GM18873 (cell line): ENCODE data around the gene MAL.
A peak's percentile ranks its signal among the peaks of the same experiment; 100 is the strongest.

Experiments
- ATAC-seq: cut with Tn5 transposase; IDR thresholded peaks from one replicate; pipeline ENCODE4 v1.9.1; 2021; ENCODE audit warnings: mild to moderate bottlenecking, moderate library complexity, moderate number of reproducible peaks; ENCODE audit not compliant: unreplicated experiment, low FRiP score

Gene MAL

DNA sequence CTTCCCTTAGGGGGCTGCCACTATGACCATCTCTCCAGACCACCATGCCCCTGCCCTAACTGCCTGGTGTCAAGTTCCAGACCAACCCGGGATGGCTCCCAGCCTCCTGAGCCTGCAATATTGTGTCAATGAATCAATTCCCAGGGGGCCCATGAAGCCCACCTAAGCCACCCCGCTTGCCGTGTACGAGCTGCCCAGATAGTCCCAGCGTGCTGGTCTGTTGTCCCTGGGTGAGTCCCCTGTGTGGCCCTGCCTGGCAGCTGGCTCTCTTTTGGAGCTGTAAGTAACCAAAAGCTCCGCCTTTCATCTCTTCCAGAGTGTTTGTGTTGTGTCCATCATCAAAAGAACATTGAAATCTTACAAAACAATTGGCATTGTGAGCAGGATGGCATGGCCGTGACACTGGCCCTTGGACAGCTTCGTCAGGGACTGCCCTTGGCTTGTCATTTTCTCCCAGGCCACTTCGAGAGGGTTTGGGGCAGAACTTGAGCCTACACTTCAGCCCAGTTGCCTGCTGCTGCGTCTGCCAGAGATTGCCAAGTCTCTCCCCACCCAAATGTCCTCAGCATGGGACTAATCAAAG lies 11.3 kb upstream of the MAL start:
- no peak for ATAC-seq

DNA sequence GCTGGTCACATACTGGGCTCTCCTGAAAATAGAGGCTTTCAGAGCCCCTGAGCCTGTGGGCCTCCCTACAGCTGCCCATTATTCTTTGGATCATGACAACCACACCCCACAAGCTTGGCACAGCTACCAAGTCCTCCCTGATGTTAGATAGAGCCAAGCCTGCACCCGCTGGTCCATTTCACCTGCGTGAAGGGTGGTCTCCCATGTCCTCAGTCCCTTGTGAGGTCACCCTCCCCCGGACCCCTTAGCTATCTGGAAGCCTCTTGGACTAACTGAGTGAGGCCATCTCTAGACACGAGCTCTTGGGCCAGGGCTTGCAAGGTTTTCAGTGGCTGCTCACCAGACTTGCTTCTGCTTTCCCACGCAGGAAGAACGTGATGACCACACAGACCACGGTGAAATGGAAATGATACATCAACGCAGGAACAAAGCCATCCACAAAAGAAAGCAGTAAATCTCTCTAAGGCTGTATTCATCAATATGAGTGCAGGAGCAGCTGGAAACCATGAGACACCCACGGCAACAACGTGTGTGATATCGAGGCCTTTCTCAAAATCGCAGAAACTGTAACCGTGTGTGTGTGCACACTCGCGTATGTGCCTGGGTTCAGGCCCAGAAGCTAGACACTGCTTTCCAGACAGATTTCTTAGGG lies 10.1 kb upstream of the MAL start:
- ATAC-seq = no peak

DNA sequence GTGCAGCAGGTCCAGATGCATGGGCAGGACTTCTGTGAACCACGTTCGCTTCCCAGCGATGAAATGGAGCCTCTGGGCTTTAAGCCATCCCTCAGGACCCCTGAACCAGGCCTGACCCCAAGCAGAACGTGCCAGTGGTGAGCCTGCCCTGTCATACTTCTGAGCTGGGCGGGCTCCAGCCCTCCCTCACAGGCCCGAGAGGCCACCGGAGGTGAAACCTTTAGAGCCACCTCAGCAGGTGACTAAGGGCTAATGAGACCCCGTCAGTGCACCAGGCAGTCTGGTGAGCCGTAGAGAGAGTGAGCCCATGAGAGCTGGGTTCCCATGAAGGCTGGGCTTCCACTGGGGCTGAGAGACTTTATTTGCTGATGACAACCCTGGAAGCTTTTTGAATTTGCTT lies 8.9 kb upstream of the MAL start:
- ATAC-seq = no peak

DNA sequence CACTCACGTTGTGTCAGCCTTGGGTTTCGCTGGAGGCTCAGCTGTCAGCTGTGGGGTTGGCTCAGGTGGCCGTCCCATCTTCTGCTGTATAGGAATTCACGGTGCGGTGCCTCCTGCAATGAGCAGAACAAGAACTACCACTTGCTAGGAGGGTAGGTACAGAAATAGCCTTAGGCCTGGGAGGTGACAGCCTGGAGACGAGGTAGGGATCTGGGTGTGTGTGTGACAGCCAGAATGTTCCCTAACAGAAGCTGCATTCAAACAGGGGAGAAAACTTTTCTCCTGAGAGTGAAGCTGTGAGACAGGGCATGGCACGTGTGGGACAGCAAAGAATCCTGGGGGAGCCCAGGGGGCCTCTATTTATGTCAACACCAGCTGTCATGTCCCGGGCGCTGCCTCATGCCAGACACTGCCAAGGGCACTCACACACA lies 8.4 kb upstream of the MAL start:
- ATAC-seq = no peak

DNA sequence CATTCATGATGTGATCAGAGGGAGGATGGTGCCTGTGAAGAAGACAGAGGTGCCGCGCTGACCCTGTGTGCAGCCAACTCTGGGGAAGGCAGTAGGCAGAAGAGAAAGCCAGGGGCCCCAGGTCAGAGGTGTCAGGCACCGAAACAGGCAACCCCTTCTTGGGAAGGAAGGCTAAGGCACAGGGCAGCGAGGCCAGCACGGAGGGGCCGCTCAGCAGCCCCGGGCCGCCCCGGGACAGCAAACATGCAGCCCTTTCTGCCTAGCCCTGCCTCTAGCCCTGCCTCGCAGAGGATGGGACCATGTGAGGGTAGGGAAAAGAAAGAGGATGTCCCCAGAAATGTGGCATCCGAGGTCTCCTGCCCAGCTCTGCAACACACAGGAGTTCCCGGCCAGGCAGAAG lies 7.7 kb upstream of the MAL start:
- no peak for ATAC-seq

DNA sequence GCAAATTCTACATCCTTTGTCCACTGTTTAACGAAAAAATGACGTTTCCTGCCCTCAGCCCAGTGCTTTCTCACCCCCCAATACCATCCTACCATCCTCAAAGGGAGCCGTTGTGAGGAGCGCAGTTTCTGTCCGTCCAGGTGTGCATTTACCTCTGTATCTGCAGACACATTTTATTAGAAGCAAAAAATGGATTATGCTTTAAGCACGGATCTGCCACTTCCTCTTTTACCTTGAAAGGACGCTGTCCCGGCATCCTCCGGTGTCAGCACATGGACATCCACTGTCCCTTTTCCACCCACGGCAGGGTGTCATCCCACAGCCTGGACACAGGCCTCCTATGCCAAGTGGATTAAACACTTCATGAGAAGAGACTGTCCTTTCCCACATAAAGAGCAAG lies 7.2 kb upstream of the MAL start:
- ATAC-seq = no peak

DNA sequence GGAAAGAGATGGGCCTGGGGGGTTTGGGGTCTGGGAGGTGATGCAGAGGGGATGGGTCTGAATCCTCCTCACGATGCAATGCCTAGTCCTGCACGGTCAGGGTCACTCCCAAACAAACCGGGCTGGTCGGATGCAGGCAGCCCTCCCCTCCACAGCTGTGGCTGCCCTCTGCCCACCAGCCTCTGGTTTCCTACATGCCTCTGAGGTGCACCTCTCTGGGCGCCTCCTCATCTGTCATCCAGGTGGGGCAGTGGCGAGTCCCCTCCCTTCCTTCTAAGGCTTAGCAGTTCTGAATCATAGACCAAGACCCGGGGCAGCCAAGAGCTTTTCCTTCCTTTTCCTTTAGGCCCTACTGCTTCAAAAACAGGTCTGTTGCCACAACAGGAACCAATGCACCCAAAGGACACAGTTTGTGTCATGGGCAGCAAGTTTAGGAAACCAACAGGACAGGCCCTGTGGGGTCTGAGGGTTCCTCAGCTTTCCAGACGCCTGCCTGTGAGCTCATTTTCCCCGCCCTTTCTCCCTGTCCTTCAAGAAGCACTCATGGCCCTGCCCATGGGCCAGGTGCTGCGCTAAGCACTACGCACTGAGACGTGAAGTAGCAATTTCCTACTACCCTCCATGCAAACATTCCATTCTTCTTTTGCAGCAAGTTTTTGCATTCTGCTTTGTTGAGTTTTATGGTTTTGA lies 6.5 kb upstream of the MAL start:
- ATAC-seq = no peak

DNA sequence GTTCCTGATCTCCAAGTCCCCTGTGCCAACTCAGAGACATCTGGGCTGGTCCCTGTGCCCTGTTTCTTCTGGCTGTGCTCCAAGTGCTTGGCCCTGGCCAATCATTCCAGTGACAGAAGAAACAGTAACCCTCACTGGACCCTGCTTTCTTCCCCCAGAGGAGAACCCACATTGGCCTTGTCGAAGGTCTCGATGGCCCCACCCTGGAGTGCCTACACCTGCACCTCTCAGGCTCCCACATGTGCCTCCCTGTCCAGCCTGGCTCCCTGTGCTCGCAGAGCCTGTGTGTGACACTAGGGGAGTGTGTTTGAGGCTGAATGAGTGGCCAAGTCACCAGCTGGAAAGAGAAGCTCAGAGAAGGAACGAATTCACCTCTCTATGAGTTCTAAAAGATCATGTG lies 5.9 kb upstream of the MAL start:
- no peak for ATAC-seq

DNA sequence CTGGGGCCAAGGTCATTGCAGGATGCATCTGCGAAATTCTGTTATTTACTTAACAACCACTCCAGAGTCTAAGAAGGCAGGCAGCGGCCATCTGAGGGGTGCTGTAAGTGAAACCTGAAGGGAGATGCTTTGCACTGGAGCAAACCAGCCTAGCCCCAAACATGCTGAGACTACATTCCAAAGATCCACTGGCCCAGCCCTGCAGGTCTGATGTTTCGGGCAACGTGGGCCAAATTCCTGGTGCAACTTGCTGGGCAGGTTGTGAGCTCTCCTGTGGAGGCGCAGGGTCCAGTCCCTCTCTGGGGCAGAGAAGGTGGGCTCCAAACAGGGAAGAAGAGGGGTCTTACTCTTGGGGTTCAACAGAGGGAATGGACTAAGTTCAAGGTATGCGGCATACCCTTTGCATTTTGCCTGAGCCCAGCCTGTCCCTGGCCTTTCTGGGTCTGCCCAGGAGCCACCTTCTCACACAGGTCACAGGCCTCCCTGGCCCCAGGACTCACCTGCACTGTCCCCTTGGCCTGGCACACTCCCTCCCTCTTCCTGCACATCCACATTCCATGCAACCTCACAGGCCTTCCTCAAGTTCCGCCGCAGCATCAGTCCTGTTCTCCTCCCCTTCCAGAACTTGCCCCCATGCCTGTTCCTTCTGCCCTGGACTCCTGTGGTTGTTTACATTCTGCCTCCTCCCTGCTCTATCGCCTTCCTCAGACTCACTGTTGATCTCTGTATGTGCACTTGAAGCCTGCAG lies 5.1 kb upstream of the MAL start:
- ATAC-seq = no peak

DNA sequence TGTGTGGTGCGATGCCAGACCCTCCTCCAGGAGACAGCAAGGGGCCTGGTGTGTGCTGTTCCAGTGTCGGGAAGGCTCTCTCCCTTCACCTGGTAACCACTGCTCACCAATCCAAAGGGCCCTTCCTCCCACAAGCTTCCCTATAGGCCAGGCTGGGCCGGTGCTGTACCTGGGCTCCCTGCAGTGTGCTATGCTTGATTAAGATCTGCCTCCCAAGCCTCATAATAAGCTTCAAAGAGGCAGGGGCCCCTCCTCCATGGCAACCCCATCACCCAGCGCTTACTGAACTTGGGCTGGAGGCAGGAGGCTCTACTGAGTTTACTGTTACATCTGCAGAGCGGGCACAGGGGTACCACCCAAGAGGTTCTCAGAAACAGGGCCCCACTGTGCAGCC lies 4.5 kb upstream of the MAL start:
- ATAC-seq = no peak

DNA sequence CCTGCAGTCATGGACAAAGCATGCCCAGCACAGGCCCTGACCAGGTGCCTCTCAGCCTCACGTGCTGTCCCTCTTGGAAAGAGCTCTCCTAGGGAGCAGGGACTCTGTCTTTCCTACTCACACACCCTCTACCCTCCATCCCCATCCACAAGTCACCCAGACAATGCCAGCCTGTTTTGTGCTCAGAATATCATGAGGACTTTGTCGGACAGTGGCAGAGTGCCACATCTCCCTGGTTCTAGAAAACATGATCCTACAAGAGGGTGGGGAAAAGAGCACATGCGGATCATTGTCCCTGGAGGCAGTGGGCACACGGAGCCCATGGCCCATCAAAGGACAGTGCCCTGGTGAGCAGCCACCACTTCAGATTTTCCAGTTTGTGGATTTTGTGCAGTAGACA lies 3.7 kb upstream of the MAL start:
- no peak for ATAC-seq

DNA sequence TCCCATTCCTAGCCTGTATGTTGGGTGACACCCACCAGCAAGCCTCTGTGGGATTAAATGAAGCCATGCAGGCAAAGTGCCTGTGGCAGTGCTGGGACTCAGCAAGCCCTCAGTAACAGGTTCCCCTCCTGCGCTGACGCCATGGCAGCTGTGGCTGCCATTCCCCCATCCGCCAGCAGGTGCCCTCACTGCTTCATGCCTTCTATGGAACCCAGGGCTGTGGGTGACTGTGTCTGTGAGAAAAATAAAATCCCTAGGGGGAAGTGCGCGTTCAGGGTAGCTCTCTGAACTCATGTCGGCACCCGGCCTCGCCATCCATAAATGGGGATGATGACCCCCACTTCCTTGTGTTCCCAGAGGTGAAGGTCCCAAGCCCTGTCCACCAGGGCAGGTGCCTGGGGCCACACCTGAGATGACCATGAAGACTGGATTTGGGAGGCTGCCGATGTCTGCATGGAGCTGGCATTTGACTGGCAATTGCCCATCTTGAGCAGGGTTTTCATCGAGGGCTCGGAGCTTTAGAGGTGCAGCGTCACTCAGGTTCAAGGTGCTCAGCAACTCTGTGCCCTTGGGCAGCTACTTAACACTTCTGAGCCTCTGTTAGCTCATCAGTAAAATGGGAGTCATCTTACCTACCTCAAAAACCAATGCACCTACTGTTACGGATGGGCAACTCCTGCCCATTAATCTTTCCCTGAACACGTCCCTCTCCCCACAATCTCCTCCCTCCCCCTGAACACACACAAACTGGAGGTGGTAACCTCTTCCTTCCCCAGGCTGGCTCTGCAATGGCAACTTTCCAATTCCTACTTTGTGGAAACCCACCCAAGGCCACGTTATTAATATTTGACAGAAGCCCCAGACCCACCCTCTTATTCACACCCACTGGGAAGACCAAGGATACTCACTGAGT lies 2.9 kb upstream of the MAL start:
- peak; percentile 85 for ATAC-seq

DNA sequence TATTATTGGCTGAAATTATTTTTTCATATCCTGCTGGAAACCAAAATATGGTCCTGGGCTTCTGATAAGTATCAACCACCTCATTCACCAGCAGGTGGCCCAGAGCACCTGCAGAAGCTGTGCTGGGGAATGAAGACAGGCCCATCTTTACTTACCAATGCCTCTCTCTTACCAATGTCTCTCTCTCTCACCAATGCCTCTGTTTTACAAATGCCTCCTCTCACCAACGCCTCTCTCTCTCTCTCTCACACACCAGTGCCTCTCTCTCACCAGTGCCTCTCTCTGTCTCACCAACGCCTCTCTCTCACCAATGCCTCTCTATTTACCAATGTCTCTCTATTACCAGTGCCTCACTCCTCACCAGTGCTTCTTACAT lies 2.3 kb upstream of the MAL start:
- ATAC-seq = peak; percentile 52

DNA sequence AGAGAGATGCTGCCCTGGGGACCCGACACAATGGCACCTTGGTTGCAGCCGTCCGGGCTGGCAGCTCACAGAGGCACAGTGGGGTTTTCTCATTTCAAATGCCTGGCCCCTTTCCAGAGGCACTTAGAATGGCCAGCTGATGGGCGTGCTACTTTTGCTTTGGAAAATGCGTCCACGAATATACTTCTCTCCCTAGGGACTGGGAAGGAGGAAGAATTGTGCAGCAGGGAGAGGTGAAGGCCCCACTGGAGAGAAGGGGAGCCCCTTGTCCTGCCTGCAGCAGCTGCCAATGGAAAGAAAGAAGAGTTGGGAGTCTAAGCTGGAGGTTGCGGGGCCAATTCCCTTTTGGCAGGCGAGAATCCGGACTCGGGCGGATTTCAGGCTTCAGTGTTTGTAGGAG lies 1.1 kb upstream of the MAL start:
- ATAC-seq = no peak

DNA sequence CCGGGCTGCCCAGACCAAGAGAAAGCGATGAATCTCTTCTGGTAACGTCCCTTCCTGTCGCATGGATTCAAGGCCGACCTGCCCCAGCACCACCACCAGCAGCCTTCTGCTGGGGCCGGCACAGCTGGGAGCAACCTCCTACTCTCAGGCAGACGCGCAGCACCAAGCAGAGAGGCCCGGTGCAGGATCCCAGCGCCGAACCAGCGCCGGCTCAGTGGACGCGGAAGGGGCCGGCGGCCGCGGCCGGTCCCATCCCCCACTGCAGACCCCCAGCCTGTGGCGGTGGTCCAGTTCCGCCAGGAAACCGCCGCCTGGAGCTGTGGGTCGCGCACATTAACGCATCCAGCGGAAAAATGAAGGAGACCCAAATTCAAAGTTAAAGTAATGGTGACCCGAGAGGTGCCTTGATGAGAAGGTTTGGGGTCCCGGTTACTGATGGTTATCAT lies 525 bp upstream of the MAL start:
- no peak for ATAC-seq

DNA sequence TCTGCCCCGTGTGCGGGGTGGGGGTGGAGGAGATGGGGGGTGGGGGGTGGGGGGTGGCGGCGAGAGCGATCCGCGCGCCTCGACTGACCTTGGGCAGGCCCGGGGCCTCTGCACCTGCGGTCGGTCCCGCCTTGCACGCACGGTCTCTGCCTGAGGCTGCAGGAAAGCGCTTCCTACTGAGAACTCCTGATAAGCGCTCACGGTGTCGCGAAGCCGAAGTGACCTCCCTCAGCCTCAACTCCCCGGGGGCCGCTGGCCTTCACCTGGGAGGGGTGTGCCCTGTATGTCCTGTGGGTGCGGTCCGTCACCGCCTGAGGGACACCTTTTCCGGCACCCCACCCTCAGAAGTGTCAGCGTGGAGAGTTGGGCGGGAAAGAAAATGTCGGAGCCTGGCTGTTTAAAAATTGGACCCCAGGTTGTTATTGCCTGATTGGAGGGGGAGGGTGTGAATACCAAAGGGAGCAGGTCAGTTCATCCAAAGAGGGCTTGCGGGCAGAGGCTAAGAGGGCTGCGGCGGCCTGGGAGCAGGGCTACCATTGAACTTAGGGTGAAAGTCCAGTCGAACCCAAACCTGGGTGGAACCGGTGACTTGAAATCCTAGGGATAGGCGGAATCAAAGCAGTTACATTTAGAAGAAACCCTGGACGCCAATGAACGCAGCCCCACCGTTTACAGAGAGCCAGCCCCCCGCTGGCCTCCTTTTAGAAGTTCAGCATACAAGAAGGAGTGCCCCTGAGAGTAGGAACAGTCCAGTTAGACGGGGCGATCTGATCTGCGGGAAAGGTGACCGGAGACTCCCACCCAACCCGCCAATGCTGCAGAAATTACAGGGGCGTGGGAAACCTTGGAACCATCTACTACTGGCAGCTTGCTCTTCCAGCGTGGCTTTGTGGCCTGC lies 1.2 kb downstream of the MAL start:
- ATAC-seq = no peak

DNA sequence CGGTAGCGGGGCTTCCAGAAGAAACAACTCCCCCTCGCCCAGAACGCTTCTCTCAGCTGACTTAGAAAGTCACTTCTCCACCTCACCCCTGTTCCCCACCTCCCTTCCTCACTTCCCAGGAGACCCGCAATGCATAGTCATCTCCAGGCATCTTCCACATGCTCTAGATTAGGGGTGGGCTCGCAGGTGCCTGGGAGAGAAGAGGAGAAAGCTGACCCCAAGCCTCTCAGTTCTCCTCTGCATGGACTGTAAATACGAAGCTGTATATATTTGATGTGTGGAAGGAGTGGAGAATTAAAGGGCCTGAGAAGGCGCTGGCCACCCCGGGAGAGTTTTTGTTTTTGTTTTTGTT lies 1.8 kb downstream of the MAL start:
- ATAC-seq = no peak

DNA sequence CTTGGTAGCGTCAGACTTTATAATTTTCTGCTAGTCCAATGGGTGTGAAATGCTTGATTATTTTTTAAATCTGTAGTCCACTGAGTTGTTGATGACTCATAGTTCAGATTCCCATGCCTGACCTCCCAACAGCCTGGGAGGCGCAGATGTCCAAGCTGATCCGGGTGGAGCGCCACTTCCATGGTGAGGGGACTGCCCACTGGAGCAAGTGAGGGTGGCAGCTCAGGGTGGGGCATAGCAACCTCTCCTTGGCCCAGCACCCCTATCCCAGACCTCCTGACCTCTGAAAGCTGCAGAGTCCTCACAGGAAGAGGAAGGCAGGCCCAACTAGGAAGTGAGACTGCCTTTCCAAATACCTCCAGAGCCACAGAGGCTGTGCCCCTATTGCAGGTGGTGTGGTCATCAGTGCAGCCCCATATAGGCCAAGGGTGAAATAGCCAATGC lies 4.4 kb downstream of the MAL start:
- no peak for ATAC-seq

DNA sequence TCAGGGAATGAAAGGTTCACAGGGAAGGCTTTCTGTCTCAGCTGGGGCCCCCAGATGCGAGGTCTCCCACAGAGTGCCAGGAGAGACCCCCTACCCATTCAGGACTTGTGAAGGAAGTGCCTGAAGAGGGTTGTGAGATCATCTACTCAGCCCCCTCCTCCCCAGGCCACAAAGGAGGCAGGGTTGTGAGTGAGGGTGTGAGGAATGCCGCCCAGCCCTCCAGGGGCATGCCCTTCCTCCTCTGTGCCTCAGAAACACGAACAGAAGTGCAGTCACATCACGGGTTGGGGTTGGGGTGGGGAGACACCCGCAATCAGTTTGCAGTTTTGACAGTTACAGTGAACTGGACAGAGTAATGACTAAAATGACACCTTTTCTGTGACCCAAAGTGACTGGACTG lies 5.0 kb downstream of the MAL start:
- ATAC-seq = no peak
